B cell (primary cell): ENCODE measurements around the gene CSNK1E. TPM values are rescaled to one million over a fixed set of nuclear protein-coding genes. Genes with fewer than 3 reads are reported as not detected.

ENCODE experiments used
- ATAC-seq: fragments of 200-7000 bp; cut with Tn5 transposase; one replicate; pipeline ENCODE4 v1.10.0; 2021; ENCODE audit warnings: low read depth, mild to moderate bottlenecking, moderate number of reproducible peaks, moderate library complexity
- CTCF ChIA-PET: fragments of 350-600 bp; sonication (Branson Sonifier 250); formaldehyde crosslinking; loops from one replicate; lab custom pipeline; 2021; ENCODE audit warnings: antibody characterized with exemption, inconsistent platforms; lab: Charles Lee
- POLR2A ChIA-PET: fragments of 350-600 bp; sonication (Branson Sonifier 250); formaldehyde crosslinking; loops from one replicate; lab custom pipeline; 2021; ENCODE audit warnings: antibody characterized with exemption; lab: Charles Lee
- DNase-seq: peaks from one replicate; pipeline ENCODE4 v3.0.0; 2013
- H2AFZ ChIP-seq: 2 replicates; pipeline ENCODE4 v1.6.1; 2012; ENCODE audit warnings: mild to moderate bottlenecking, low read depth, low read length; ENCODE audit not compliant: insufficient read depth, poor library complexity, severe bottlenecking
- H3K27ac ChIP-seq, 2 donors: 1 replicate in 1 of 2; 2 replicates in 1 of 2; pipeline ENCODE4 v1.5.1; 2012 to 2013; ENCODE audit warnings: low read length in 2 of 2, mild to moderate bottlenecking in 2 of 2, moderate library complexity in 1 of 2
- H3K27me3 ChIP-seq, 4 experiments: fragments of 200-600 bp in 1 of 4; sonication (generic) in 1 of 4; replicated peaks in 1 of 4; 1 replicate in 2 of 4; 2 replicates in 2 of 4; pipeline versions ENCODE4 v1.6.1 to v1.7.0; 2013 to 2016; ENCODE audit warnings: low read length in 3 of 4, mild to moderate bottlenecking in 2 of 4, mixed read lengths in 1 of 4, moderate library complexity in 1 of 4; ENCODE audit not compliant: insufficient read depth in 4 of 4, control insufficient read depth in 3 of 4; ENCODE audit errors: control extremely low read depth in 1 of 4
- H3K36me3 ChIP-seq, 2 experiments: replicated peaks in 1 of 2; 1 replicate in 1 of 2; 2 replicates in 1 of 2; pipeline versions ENCODE4 v1.6.1 to v1.7.1; 2013; ENCODE audit warnings: low read length in 1 of 2; ENCODE audit not compliant: insufficient read depth in 2 of 2, control insufficient read depth in 1 of 2; ENCODE audit errors: control extremely low read depth in 1 of 2, extremely low read depth in 1 of 2
- H3K4me1 ChIP-seq, 2 donors: fragments of 200-600 bp in 1 of 2; sonication (generic) in 1 of 2; 1 replicate in 1 of 2; 2 replicates in 1 of 2; pipeline versions ENCODE4 v1.5.1 to v1.6.1; 2013 to 2017; ENCODE audit warnings: low read length in 2 of 2; ENCODE audit not compliant: control insufficient read depth in 2 of 2, insufficient read depth in 2 of 2
- H3K4me2 ChIP-seq: replicated peaks from 2 replicates; pipeline ENCODE3; 2012; ENCODE audit warnings: mild to moderate bottlenecking, low read depth, low read length; ENCODE audit not compliant: poor library complexity, severe bottlenecking
- H3K4me3 ChIP-seq, 5 experiments: fragments of 200-600 bp in 1 of 5; sonication (generic) in 1 of 5; 1 replicate in 3 of 5; 2 replicates in 2 of 5; pipeline versions ENCODE4 v1.5.1 to v1.7.0; 2011 to 2016; ENCODE audit warnings: low read length in 4 of 5, mild to moderate bottlenecking in 4 of 5, low read depth in 2 of 5, control low read depth in 1 of 5, moderate library complexity in 1 of 5; ENCODE audit not compliant: insufficient read depth in 1 of 5; ENCODE audit errors: control extremely low read depth in 1 of 5, extremely low read depth in 1 of 5
- H3K79me2 ChIP-seq: fragments of 200-600 bp; sonication (generic); one replicate; pipeline ENCODE4 v1.6.0; 2016; ENCODE audit warnings: low read length; ENCODE audit not compliant: control insufficient read depth, insufficient read depth
- H3K9ac ChIP-seq: fragments of 200-600 bp; sonication (generic); 2 replicates; pipeline ENCODE4 v1.6.1; 2017; ENCODE audit warnings: mild to moderate bottlenecking, low read length, moderate library complexity
- H3K9me3 ChIP-seq, 3 donors: one replicate each; pipeline versions ENCODE4 v1.6.1 to v1.7.1; 2013; ENCODE audit warnings: low read length in 2 of 3; ENCODE audit not compliant: control insufficient read depth in 2 of 3, insufficient read depth in 1 of 3; ENCODE audit errors: control extremely low read depth in 1 of 3
- H4K20me1 ChIP-seq: 2 replicates; pipeline ENCODE4 v1.6.0; 2012; ENCODE audit warnings: mild to moderate bottlenecking, low read length; ENCODE audit not compliant: insufficient read depth, control insufficient read depth, poor library complexity, severe bottlenecking
- H3K27ac Mint-ChIP-seq: one replicate; pipeline ENCODE4 v1.8.0; 2021; ENCODE audit warnings: mixed read lengths
- H3K27me3 Mint-ChIP-seq: one replicate; pipeline ENCODE4 v1.8.0; 2021; ENCODE audit warnings: mixed read lengths
- H3K4me1 Mint-ChIP-seq: one replicate; pipeline ENCODE4 v1.8.0; 2021; ENCODE audit warnings: mixed read lengths
- H3K4me3 Mint-ChIP-seq: one replicate; pipeline ENCODE4 v1.8.0; 2021; ENCODE audit warnings: mixed read lengths
- H3K9me3 Mint-ChIP-seq: one replicate; pipeline ENCODE4 v1.8.0; 2022; ENCODE audit warnings: mixed read lengths; ENCODE audit not compliant: insufficient read depth
- CTCF ChIP-seq: fragments of 200-600 bp; IDR thresholded peaks from one replicate; pipeline ENCODE4 v1.8.0; 2022; ENCODE audit warnings: antibody characterized with exemption, mild to moderate bottlenecking
- EZH2 ChIP-seq: IDR thresholded peaks from 2 replicates; pipeline ENCODE4 v1.6.1; 2012; ENCODE audit warnings: borderline replicate concordance, low read depth, mild to moderate bottlenecking, moderate library complexity, low read length; ENCODE audit not compliant: insufficient read depth, poor library complexity, severe bottlenecking
- WGBS: methylation state at CpG from one replicate; pipeline ENCODE4 v1.1.5; 2013; ENCODE audit warnings: missing lambda C conversion rate; ENCODE audit not compliant: insufficient coverage; 5-methylcytosine and 5-hydroxymethylcytosine counted together
- intact Hi-C: fragments of 100-400 bp; cut with micrococcal nuclease; formaldehyde crosslinking; loops from one replicate; pipeline ENCODE4 v1.10.0; 2022
- polyA plus RNA-seq: library from polyadenylated mRNA; depleted of rRNA; stranded (reverse); fragments of >200 nt; gene quantifications from 2 replicates; pipeline ENCODE4 v1.2.3, GENCODE V29; 2012
- total RNA-seq, 2 donors: library from RNA; stranded (reverse); fragments of 120-200 nt in 1 of 2; gene quantifications; 1 replicate in 1 of 2; 2 replicates in 1 of 2; pipeline versions ENCODE4 v1.2.3 to v1.2.4, GENCODE V29; 2013 to 2022

CSNK1E gene
- total and polyA plus RNA-seq, 2 donors (not counting 1 experiment from before 2014, with no cell fraction given) = 113 to 133 TPM

GRCh38 chr22:38244106-38244505, 73.1 kb downstream of the CSNK1E start:
- H3K9me3 Mint-ChIP-seq = no peaks in the 10 kb centered on the region

More at GRCh38 chr22:38244106-38244505, 73.1 kb downstream of the CSNK1E start:
- H3K4me2 ChIP-seq = no peak overlapping the region
- no peak for DNase-seq
- Mint-ChIP-seq H3K4me1 (peaks cover 14% of the 10 kb centered on the region), H3K4me3 (no peak overlapping the region), H3K27me3 (no peaks in the 10 kb centered on the region), H3K27ac (no peak overlapping the region)
- no peaks in the 10 kb centered on the region for H4K20me1 ChIP-seq
- intact Hi-C loops = no loop called here
- ChIA-PET CTCF (interaction anchor here (0.6 kb wide), 1 partner anchor 54 kb away, joined by 4 read pairs; no protein-coding TSS in a partner anchor), POLR2A (no interaction called here)
- peaks cover 0 to 4% (median 0%) of the 10 kb centered on the region in 3 donors for H3K9me3 ChIP-seq
- no peak overlapping the region for H3K27ac ChIP-seq
- H3K4me1 ChIP-seq = peaks cover 5 to 10% of the 10 kb centered on the region in 2 donors
- H3K4me3 ChIP-seq = no peak overlapping the region
- H3K27me3 ChIP-seq = no peaks in the 10 kb centered on the region
- no peak for ATAC-seq
- no peak for TF ChIP-seq CTCF
- TF ChIP-seq EZH2 = no peak
- peaks cover 0 to 16% of the 10 kb centered on the region in 2 experiments for H3K36me3 ChIP-seq
- H3K79me2 ChIP-seq = peaks cover 4% of the 10 kb centered on the region
- H3K9ac ChIP-seq = no peak overlapping the region
- WGBS = 75% methylated on average over 2 of the region's 4 CpGs
- no peak overlapping the region for H2AFZ ChIP-seq
